Loucy (cell line): ENCODE data around the gene BNC1.

ENCODE experiments used
- H2AFZ ChIP-seq: fragments of 200-600 bp; sonication (generic); 2 replicates; pipeline ENCODE4 v1.6.0; 2016; ENCODE audit warnings: antibody characterized with exemption, mild to moderate bottlenecking, low read length, moderate library complexity
- H3F3A ChIP-seq: fragments of 200-600 bp; 2 replicates; pipeline ENCODE4 v1.6.0; 2016; ENCODE audit warnings: antibody characterized with exemption, low read depth, mild to moderate bottlenecking
- H3K27me3 ChIP-seq: fragments of 200-600 bp; sonication (generic); 2 replicates; pipeline ENCODE4 v1.6.1; 2014; ENCODE audit warnings: low read length, mild to moderate bottlenecking; ENCODE audit not compliant: insufficient read depth, poor library complexity, severe bottlenecking
- H3K36me3 ChIP-seq: fragments of 200-600 bp; sonication (generic); 2 replicates; pipeline ENCODE4 v1.6.1; 2016; ENCODE audit warnings: low read length; ENCODE audit not compliant: insufficient read depth
- H3K4me1 ChIP-seq: fragments of 200-600 bp; sonication (generic); 2 replicates; pipeline ENCODE4 v1.5.1; 2014; ENCODE audit warnings: low read length, mild to moderate bottlenecking; ENCODE audit not compliant: insufficient read depth, poor library complexity, severe bottlenecking
- H3K4me2 ChIP-seq: fragments of 200-600 bp; sonication (generic); 2 replicates; pipeline ENCODE4 v1.6.0; 2014; ENCODE audit warnings: antibody characterized with exemption, low read length, low read depth, mild to moderate bottlenecking; ENCODE audit not compliant: poor library complexity, severe bottlenecking
- H3K4me3 ChIP-seq: fragments of 200-600 bp; sonication (generic); 2 replicates; pipeline ENCODE4 v1.5.1; 2014; ENCODE audit warnings: low read length, mild to moderate bottlenecking, mixed read lengths; ENCODE audit not compliant: poor library complexity, severe bottlenecking
- H3K79me2 ChIP-seq: fragments of 200-600 bp; sonication (generic); 2 replicates; pipeline ENCODE4 v1.6.1; 2014; ENCODE audit warnings: low read length; ENCODE audit not compliant: insufficient read depth
- H3K9ac ChIP-seq: fragments of 200-600 bp; sonication (generic); 2 replicates; pipeline ENCODE4 v1.6.0; 2014; ENCODE audit warnings: mild to moderate bottlenecking, low read depth, low read length, moderate library complexity; ENCODE audit not compliant: poor library complexity, severe bottlenecking
- H3K9me2 ChIP-seq: fragments of 200-600 bp; sonication (generic); replicated peaks from 2 replicates; pipeline ENCODE4 v1.6.1; 2016; ENCODE audit warnings: low read depth, low read length, mixed read lengths
- H3K9me3 ChIP-seq: fragments of 200-600 bp; sonication (generic); 2 replicates; pipeline ENCODE4 v1.6.1; 2014; ENCODE audit warnings: mild to moderate bottlenecking, antibody characterized with exemption, low read length, low read depth; ENCODE audit not compliant: insufficient read depth
- H4K20me1 ChIP-seq: fragments of 200-600 bp; sonication (generic); 2 replicates; pipeline ENCODE4 v1.6.0; 2014; ENCODE audit warnings: antibody characterized with exemption, low read length, mild to moderate bottlenecking; ENCODE audit not compliant: insufficient read depth, poor library complexity, severe bottlenecking
- EZH2phosphoT487 ChIP-seq: fragments of 200-600 bp; IDR thresholded peaks from 2 replicates; pipeline ENCODE4 v1.6.1; 2018; ENCODE audit warnings: antibody characterized with exemption, mild to moderate bottlenecking, moderate library complexity, borderline replicate concordance
- TF ChIP-seq, protein P1 (sequence below): fragments of 200-600 bp; sonication (generic); conservative IDR thresholded peaks from 2 replicates; pipeline ENCODE4 v1.5.1; 2014; ENCODE audit warnings: mild to moderate bottlenecking, antibody characterized with exemption, low read length

The BNC1 gene

GRCh38 chr15:83293201-83293600, 8.7 kb upstream of the BNC1 start:
- Histone ChIP-seq H3K9me3 (no peaks in the 10 kb centered on the region), H2AFZ (no peak overlapping the region), H3K4me1 (no peaks in the 10 kb centered on the region), H3K4me2 (no peak overlapping the region), H3K79me2 (no peaks in the 10 kb centered on the region), H3K27me3 (no peaks in the 10 kb centered on the region), H3K4me3 (no peak overlapping the region), H3K9me2 (no peaks in the 10 kb centered on the region), H3K36me3 (no peaks in the 10 kb centered on the region), H3K9ac (no peak overlapping the region), H4K20me1 (no peaks in the 10 kb centered on the region), H3F3A (no peaks in the 10 kb centered on the region)
- no peak for TF ChIP-seq EZH2phosphoT487
- TF ChIP-seq, protein P1, sequence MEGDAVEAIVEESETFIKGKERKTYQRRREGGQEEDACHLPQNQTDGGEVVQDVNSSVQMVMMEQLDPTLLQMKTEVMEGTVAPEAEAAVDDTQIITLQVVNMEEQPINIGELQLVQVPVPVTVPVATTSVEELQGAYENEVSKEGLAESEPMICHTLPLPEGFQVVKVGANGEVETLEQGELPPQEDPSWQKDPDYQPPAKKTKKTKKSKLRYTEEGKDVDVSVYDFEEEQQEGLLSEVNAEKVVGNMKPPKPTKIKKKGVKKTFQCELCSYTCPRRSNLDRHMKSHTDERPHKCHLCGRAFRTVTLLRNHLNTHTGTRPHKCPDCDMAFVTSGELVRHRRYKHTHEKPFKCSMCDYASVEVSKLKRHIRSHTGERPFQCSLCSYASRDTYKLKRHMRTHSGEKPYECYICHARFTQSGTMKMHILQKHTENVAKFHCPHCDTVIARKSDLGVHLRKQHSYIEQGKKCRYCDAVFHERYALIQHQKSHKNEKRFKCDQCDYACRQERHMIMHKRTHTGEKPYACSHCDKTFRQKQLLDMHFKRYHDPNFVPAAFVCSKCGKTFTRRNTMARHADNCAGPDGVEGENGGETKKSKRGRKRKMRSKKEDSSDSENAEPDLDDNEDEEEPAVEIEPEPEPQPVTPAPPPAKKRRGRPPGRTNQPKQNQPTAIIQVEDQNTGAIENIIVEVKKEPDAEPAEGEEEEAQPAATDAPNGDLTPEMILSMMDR = no peak

- Histone ChIP-seq H3K9me2 (no peaks in the 10 kb centered on the region), H3K9ac (no peak overlapping the region), H3K4me1 (no peaks in the 10 kb centered on the region), H3K9me3 (no peaks in the 10 kb centered on the region), H3K4me2 (no peak overlapping the region), H3K4me3 (no peak overlapping the region), H3K27me3 (no peaks in the 10 kb centered on the region), H3K79me2 (no peaks in the 10 kb centered on the region), H3F3A (no peaks in the 10 kb centered on the region), H2AFZ (no peak overlapping the region), H3K36me3 (no peaks in the 10 kb centered on the region), H4K20me1 (no peaks in the 10 kb centered on the region)
- TF ChIP-seq, protein P1 = no peak
- no peak for TF ChIP-seq EZH2phosphoT487
Measured at GRCh38 chr15:83292317-83292716, 7.9 kb upstream of the BNC1 start.

DNA sequence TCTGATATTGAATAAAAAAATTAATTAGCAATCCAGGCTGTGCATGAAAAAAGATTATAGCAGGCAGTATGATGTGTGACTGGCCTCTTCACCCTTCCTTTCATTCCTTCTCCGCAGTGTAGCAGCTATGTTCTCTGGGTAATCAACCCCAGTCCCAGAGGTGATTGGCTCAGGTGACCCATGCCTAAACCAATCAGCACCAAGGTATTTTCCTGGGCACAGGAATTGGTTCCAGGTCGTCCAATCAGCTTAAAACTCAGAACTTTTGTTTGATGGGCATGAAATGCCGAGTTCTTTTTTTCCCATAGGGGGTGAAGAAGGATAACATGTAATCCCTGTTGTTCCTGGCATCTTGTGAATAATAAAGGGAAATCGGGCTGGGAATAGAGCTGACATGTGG, 5.8 kb upstream of the BNC1 start:
- no peaks in the 10 kb centered on the region for H4K20me1 ChIP-seq
- no peak overlapping the region for H2AFZ ChIP-seq
- H3K4me3 ChIP-seq = no peak overlapping the region
- H3K4me1 ChIP-seq = no peaks in the 10 kb centered on the region
- no peaks in the 10 kb centered on the region for H3F3A ChIP-seq
- H3K9me2 ChIP-seq = no peaks in the 10 kb centered on the region
- no peaks in the 10 kb centered on the region for H3K9me3 ChIP-seq
- no peaks in the 10 kb centered on the region for H3K36me3 ChIP-seq
- H3K9ac ChIP-seq = no peak overlapping the region
- TF ChIP-seq, protein P1 = no peak
- TF ChIP-seq EZH2phosphoT487 = no peak
- H3K79me2 ChIP-seq = no peaks in the 10 kb centered on the region
- H3K27me3 ChIP-seq = no peaks in the 10 kb centered on the region
- no peak overlapping the region for H3K4me2 ChIP-seq
